ENCODE results near the gene INTS1. TPM values are rescaled to one million over a fixed set of nuclear protein-coding genes. Genes with fewer than 3 reads are reported as not detected.

Gene INTS1
- total RNA-seq, 2 experiments from 2014 or later, result 78.1 to 81.7 TPM

DNA sequence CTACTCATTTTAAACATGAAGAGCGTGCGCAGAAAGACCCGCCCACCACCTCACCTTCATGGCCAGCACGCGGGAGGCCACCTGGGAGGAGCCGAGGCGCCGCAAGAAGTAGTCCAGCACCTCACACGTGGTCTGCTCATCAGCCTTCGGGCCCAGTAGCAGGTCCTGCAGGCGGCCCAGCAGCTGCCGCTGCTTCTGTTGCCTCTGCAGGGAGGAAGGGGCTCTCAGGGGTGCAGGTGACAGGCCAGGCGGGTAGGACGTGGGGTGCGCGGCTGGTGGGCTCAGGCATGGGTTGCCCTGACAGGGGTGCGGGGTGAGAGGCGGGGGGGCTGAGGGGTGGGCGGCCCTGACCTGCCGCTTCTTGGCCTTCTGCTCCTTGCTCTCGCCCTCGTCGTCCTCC lies 17.6 kb downstream of the INTS1 start:
- no peak for ATAC-seq
- no peaks in the 10 kb centered on the region for H3K4me1 Mint-ChIP-seq
- intact Hi-C loops (cut with DNase I, micrococcal nuclease), result no loop called here
- no peak overlapping the region for H3K27ac Mint-ChIP-seq
- H3K27me3 Mint-ChIP-seq, result no peaks in the 10 kb centered on the region
- no peak for DNase-seq
- CTCF ChIA-PET, result no interaction called here
- H3K4me3 Mint-ChIP-seq, result no peak overlapping the region
- H3K36me3 Mint-ChIP-seq (ENCODE audit: low read depth), result peaks cover 34% of the 10 kb centered on the region
- H3K9me3 Mint-ChIP-seq (ENCODE audit: low read depth), result no peaks in the 10 kb centered on the region
- POLR2A ChIA-PET, result no interaction called here

DNA sequence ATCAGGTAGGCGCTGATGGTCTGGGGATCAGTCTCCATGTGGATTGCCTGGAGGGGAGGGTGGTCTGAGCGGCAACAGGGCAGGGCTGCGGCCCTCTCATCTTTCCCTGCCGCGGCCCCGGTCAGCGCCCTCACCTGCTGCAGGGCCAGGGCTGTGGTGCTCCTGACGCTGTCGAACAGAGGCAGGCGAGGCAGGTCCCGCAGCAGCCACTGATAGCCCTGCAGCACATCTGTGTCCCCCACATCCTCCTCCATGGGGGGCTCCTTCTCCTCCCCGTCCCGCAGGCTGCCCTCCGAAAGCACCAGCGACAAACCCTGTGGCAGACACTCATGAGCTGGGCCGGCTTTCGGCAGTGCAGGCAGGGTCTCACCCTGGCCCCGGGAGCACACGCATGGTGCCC lies 19.0 kb downstream of the INTS1 start:
- CTCF ChIA-PET, result no interaction called here
- no peak overlapping the region for H3K27ac Mint-ChIP-seq
- DNase-seq, result no peak
- intact Hi-C loops (cut with DNase I, micrococcal nuclease), result no loop called here
- H3K27me3 Mint-ChIP-seq, result no peaks in the 10 kb centered on the region
- H3K4me3 Mint-ChIP-seq, result no peak overlapping the region
- POLR2A ChIA-PET, result no interaction called here
- no peaks in the 10 kb centered on the region for H3K4me1 Mint-ChIP-seq
- H3K36me3 Mint-ChIP-seq (ENCODE audit: low read depth), result peaks cover 24% of the 10 kb centered on the region
- no peaks in the 10 kb centered on the region for H3K9me3 Mint-ChIP-seq (ENCODE audit: low read depth)
- no peak for ATAC-seq

DNA sequence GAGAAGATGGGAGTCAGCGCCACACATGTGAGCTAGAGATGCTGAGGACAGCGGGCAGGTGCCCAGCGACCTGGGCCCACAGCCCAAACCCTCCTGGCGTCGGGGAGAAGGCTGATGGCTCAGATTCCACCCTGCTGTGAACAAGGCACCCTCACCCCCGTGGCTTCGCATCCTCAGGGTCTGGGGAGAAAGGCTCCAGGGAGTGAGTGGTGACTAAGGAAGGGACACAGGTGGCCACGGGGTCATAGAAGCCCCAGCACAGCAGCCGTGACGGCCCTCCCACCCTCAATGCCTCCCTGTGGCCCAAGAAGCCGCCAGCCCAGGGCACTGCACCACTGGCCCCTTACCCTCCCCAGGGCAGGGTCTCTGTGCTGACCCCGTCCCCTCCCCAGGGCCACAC lies 19.6 kb downstream of the INTS1 start:
- CTCF ChIA-PET, result no interaction called here
- H3K4me3 Mint-ChIP-seq, result no peak overlapping the region
- POLR2A ChIA-PET, result no interaction called here

DNA sequence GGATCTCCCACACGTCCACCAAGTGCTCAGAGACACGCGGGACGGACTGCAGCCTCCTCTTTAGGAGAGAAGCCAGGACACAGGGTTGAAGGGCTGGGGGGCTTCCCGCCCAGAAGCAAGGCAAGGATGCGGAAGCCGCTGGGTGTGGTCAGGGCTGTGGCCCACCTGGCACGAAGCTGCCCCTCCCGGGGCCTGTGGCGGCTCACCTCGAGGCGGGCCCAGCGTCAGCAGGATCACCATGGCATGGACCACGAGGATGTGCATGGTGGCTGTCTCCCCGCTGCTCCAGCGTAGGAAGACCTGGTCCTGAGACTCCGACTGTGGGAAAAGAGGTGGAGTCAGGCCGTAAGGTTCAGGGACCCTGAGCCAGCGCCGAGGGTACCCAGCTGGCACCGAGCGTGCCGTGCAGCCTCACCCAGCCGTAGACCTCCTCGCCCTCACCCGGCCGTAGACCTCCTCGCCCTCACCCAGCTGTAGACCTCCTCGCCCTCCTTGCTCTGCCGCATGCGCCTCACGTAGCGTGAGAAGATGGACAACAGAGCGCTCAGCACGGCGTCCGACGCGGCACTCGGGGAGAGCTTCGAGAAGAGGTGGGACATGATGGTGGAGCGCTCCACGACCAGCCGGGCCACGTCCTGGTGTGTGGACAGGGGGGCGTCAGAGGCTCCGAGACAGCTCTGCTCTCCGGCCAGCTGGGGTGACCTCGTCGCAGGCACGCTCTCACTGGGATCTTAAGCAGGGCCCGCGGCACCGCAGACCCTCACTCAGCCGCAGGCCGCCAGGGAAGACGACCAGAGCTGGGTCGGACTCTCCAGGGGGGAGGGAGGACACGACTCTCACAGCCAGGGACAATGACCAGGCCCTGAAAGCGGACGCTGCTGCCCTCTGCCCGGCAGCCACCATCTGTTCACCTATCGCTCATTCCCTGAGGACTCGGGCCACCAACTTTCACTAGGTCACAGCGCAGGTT lies 20.4 kb downstream of the INTS1 start:
- no peaks in the 10 kb centered on the region for H3K9me3 Mint-ChIP-seq (ENCODE audit: low read depth)
- no peak overlapping the region for H3K4me3 Mint-ChIP-seq
- CTCF ChIA-PET, result interaction anchor here (1.7 kb wide), 1 partner anchor 10 kb away, joined by 4 read pairs; no protein-coding TSS in a partner anchor
- no peaks in the 10 kb centered on the region for H3K27me3 Mint-ChIP-seq
- peaks cover 17% of the 10 kb centered on the region for H3K36me3 Mint-ChIP-seq (ENCODE audit: low read depth)
- intact Hi-C loops (cut with DNase I, micrococcal nuclease), result no loop called here
- POLR2A ChIA-PET, result no interaction called here
- DNase-seq (no peak), ATAC-seq (no peak)
- no peak overlapping the region for H3K27ac Mint-ChIP-seq
- no peaks in the 10 kb centered on the region for H3K4me1 Mint-ChIP-seq

More for the DNA sequence above, 19.6 kb downstream of the INTS1 start:
- Mint-ChIP-seq H3K4me1 (no peaks in the 10 kb centered on the region), H3K27me3 (no peaks in the 10 kb centered on the region), H3K9me3 (ENCODE audit: low read depth) (no peaks in the 10 kb centered on the region), H3K36me3 (ENCODE audit: low read depth) (peaks cover 22% of the 10 kb centered on the region), H3K27ac (no peak overlapping the region)
- ATAC-seq (no peak), DNase-seq (no peak)
- intact Hi-C loops (cut with DNase I, micrococcal nuclease), result no loop called here

DNA sequence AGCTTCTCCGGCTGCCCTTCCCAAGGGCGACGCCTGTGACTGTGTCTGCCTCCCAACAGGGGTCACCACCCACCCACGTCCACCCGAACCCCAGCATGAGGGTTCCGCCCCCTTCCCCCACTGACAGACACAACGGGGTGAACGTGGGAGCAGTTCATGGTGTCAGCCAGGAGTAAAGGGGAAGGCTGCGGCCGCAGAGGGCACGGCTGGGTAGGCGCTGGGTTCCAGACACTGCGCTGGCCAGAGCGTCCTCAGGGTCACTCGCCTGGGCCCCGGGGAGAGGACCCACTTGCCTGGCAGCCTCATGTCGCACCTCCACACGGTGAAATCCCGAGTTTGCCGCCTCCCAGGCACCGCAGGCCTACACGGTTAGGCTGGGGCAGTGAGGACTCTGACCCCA lies 21.1 kb downstream of the INTS1 start:
- H3K36me3 Mint-ChIP-seq (ENCODE audit: low read depth), result peaks cover 11% of the 10 kb centered on the region
- intact Hi-C loops (cut with DNase I, micrococcal nuclease), result no loop called here
- no peaks in the 10 kb centered on the region for H3K9me3 Mint-ChIP-seq (ENCODE audit: low read depth)
- CTCF ChIA-PET, result interaction anchor here (1.7 kb wide), 1 partner anchor 9 kb away, joined by 4 read pairs; no protein-coding TSS in a partner anchor
- POLR2A ChIA-PET, result no interaction called here
- ATAC-seq (no peak), DNase-seq (no peak)
- no peaks in the 10 kb centered on the region for H3K27me3 Mint-ChIP-seq
- H3K27ac Mint-ChIP-seq, result no peak overlapping the region
- H3K4me1 Mint-ChIP-seq, result no peaks in the 10 kb centered on the region
- H3K4me3 Mint-ChIP-seq, result no peak overlapping the region

DNA sequence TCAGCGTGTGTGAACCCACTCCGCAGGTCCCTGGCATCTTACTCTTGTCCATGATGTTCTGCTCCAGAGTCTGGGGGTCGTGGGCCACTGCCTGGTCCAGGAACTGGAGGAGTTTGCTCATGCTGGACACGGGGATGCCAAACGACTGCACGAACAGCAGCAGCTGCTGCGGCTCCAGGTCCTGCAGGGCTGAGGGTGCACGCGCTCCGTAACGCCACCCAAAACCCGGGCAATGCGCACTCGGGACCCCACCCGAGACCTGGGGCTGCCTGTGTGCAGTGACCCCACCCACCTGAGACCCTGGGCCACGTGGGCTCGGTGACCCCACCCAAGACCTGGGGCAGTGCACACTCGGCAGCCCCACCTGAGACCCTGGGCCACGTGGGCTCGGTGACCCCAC lies 22.9 kb downstream of the INTS1 start:
- H3K27ac Mint-ChIP-seq, result no peak overlapping the region
- ChIA-PET POLR2A (no interaction called here), CTCF (no interaction called here)
- H3K27me3 Mint-ChIP-seq, result no peaks in the 10 kb centered on the region
- no peaks in the 10 kb centered on the region for H3K4me1 Mint-ChIP-seq
- intact Hi-C loops (cut with DNase I, micrococcal nuclease), result no loop called here
- H3K9me3 Mint-ChIP-seq (ENCODE audit: low read depth), result no peaks in the 10 kb centered on the region
- no peak overlapping the region for H3K4me3 Mint-ChIP-seq
- ATAC-seq (no peak), DNase-seq (no peak)
- H3K36me3 Mint-ChIP-seq (ENCODE audit: low read depth), result peaks cover 9% of the 10 kb centered on the region

DNA sequence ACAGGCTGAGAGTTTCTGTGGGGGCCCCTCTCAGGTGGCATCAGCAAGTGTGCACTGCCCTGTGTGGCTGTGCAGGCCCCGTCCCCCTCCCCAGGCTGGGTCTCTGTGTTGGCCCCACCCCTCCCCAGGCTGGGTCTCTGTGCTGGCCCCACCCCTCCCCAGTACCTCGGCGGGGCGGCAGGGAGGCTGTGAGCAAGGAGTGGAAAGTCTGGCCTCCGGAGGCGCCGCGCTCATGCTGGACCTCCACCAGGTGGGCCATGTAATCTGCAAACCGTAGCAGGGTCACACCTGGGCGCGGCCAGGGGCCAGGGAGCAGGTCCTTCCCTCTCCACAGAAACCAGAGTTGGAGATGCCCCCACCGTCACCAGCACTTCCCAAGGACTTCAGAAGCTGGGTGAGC lies 23.5 kb downstream of the INTS1 start:
- H3K27ac Mint-ChIP-seq, result no peak overlapping the region
- no peak for DNase-seq
- no peak for ATAC-seq
- H3K4me1 Mint-ChIP-seq, result no peaks in the 10 kb centered on the region
- intact Hi-C loops (cut with DNase I, micrococcal nuclease), result no loop called here
- POLR2A ChIA-PET, result no interaction called here
- CTCF ChIA-PET, result no interaction called here
- no peaks in the 10 kb centered on the region for H3K9me3 Mint-ChIP-seq (ENCODE audit: low read depth)
- no peak overlapping the region for H3K4me3 Mint-ChIP-seq
- H3K27me3 Mint-ChIP-seq, result no peaks in the 10 kb centered on the region
- H3K36me3 Mint-ChIP-seq (ENCODE audit: low read depth), result peaks cover 9% of the 10 kb centered on the region

DNA sequence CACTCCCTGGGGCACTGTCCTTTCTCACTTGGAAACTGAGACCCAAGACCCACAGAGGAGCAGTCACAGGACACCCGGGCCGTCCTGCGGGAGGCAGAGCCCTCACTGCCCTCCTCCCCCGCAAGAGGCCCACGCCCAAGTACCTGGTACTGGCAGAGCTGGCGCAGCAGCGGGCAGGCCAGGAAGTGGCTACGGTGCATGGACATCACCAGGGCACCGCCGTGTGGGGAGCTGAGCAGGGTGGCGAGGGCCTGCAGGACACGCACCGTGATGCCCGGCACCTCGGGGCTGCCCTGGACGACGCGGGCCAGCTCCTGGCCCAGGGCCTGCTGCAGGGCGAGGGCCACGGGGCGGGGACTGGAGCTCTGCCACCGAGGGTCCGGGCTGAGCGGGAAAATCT lies 24.9 kb downstream of the INTS1 start:
- Mint-ChIP-seq H3K9me3 (ENCODE audit: low read depth) (no peaks in the 10 kb centered on the region), H3K36me3 (ENCODE audit: low read depth) (peaks cover 11% of the 10 kb centered on the region), H3K27ac (no peak overlapping the region), H3K4me3 (no peak overlapping the region), H3K27me3 (no peaks in the 10 kb centered on the region), H3K4me1 (peaks cover 5% of the 10 kb centered on the region)
- CTCF ChIA-PET, result no interaction called here
- POLR2A ChIA-PET, result no interaction called here
- intact Hi-C loops (cut with DNase I, micrococcal nuclease), result no loop called here
- ATAC-seq, result no peak
- no peak for DNase-seq

DNA sequence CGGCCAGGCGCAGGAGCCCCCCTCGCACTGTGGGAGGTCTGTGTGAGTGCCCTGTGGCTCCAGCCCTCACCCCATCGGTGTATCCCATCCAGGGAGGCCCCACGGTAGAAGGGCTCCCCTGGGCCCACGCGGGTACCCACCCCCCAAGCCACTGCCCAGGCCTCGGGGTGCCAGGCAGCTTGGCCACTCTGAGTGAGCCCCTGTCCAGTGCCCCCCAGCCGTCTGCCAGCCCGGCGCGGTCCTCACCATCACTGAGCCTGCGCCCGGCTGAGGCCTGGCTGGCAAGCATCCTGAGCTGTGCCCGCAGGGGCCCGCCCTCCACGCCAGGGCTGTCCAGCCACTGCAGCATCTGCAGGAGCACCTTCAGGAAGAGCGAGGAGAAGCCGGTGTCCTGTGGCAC lies 25.7 kb downstream of the INTS1 start:
- Mint-ChIP-seq H3K4me1 (peaks cover 5% of the 10 kb centered on the region), H3K4me3 (no peak overlapping the region), H3K27ac (no peak overlapping the region), H3K27me3 (no peaks in the 10 kb centered on the region), H3K36me3 (ENCODE audit: low read depth) (peaks cover 9% of the 10 kb centered on the region), H3K9me3 (ENCODE audit: low read depth) (no peaks in the 10 kb centered on the region)
- ChIA-PET CTCF (no interaction called here), POLR2A (no interaction called here)
- no peak for ATAC-seq
- intact Hi-C loops (cut with DNase I, micrococcal nuclease), result no loop called here
- no peak for DNase-seq

DNA sequence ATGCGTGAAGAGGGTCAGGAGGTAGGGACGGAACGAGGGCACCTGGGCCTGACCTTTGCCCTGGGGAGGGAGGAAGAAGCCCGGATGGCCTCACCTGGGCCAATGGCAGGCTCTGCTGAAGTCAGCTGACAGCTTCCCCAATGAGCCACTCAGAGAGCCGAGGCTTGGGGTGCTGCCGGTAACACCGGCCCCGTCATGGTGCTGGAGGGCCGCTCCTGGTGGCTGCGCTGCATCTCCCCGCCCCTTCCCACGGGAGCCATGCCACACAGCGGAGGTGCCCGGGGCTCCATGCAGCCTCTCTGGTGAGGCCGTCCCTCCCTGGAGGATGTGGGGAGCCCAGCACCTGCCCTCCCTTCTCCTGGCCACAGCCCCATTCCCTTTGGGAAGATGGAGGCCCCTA lies 27.3 kb downstream of the INTS1 start:
- ChIA-PET CTCF (no interaction called here), POLR2A (no interaction called here)
- no peak for ATAC-seq
- H3K27me3 Mint-ChIP-seq, result no peaks in the 10 kb centered on the region
- H3K4me3 Mint-ChIP-seq, result no peak overlapping the region
- DNase-seq, result no peak
- peaks cover 5% of the 10 kb centered on the region for H3K4me1 Mint-ChIP-seq
- no peaks in the 10 kb centered on the region for H3K9me3 Mint-ChIP-seq (ENCODE audit: low read depth)
- H3K27ac Mint-ChIP-seq, result no peak overlapping the region
- intact Hi-C loops (cut with DNase I, micrococcal nuclease), result no loop called here
- peaks cover 4% of the 10 kb centered on the region for H3K36me3 Mint-ChIP-seq (ENCODE audit: low read depth)

DNA sequence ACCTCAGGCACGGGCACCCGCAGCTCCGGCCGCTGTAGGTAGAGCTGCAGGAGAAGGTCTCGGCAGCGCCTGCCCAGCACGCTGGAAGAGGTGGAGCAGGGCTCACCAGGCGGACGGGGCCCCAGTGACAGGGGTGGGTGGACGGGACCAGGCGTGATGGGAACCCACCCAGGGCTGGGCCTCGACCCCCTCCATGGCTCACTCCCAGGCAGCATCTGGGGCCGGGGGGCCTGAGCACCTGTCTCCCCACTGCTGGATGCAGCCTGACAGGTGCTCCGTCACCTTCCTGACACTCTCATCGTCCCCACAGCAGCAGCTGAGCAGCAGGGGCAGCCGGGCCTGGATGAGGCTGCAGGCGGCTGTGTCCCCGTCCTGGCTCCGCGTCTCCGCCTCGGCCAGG lies 28.2 kb downstream of the INTS1 start:
- Mint-ChIP-seq H3K9me3 (ENCODE audit: low read depth) (no peaks in the 10 kb centered on the region), H3K4me1 (peaks cover 5% of the 10 kb centered on the region), H3K27ac (no peak overlapping the region), H3K36me3 (ENCODE audit: low read depth) (peaks cover 3% of the 10 kb centered on the region), H3K27me3 (no peaks in the 10 kb centered on the region), H3K4me3 (no peak overlapping the region)
- DNase-seq, result no peak
- CTCF ChIA-PET, result no interaction called here
- no peak for ATAC-seq
- intact Hi-C loops (cut with DNase I, micrococcal nuclease), result no loop called here
- POLR2A ChIA-PET, result no interaction called here

DNA sequence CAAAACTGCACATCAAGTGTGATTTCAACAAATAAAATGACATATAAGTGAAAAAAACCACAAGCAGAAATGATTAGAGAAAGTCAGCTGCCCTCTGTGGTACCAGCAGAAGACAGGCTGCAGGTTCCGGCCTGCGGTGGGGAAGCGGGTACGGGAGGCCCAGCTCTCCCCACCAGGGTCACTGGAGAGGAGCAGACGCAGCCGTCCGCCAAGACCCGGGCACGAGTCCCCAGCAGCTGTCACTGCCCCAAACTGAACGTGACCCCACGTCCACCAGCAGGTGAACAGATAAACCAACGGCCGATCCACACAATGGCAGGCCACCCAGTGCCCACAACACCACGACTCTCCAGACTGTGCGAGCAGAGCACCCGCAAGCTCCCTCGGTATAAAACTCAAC lies 28.8 kb downstream of the INTS1 start:
- Mint-ChIP-seq H3K4me3 (no peak overlapping the region), H3K27ac (no peak overlapping the region), H3K36me3 (ENCODE audit: low read depth) (peaks cover 3% of the 10 kb centered on the region), H3K4me1 (peaks cover 5% of the 10 kb centered on the region), H3K9me3 (ENCODE audit: low read depth) (no peaks in the 10 kb centered on the region), H3K27me3 (no peaks in the 10 kb centered on the region)
- DNase-seq, result no peak
- ChIA-PET POLR2A (no interaction called here), CTCF (interaction anchor here (0.6 to 1.8 kb wide), 2 partner anchors 23 to 801 kb away, joined by 3 to 5 read pairs; no protein-coding TSS in a partner anchor)
- ATAC-seq, result no peak
- intact Hi-C loops (cut with DNase I, micrococcal nuclease), result no loop called here

Data from activated CD4-positive, alpha-beta T cell treated with anti-CD3 and anti-CD28 coated beads for 36 hours (primary cell).